Measurements from ENCODE around the gene ASGR1.
"Not testable (repeated sequence)": the region's sequence is repeated elsewhere in the genome, so short reads cannot be mapped to it uniquely, and the experiment has no call there.

The ASGR1 gene

DNA sequence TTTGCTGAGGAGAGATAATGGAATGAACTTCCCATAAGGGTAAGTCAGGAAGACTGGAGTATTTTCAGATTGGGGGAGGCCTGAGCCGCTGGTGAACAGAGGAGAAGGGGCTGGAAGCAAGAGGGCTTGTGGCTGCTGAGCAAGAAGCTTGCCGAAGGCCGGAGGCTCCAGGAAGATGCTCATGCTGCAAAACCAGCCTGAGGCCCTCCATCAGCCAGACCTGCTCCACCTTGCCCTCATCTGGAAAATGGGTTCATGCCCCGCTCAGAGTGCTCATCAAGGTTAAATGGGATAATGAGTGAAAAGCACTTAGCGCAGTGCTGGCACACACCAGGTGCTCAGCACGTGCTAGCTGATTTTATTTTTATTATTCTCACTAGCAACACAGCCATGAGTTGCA, 5.5 kb upstream of the ASGR1 start:
- DNase-seq: no peak

DNA sequence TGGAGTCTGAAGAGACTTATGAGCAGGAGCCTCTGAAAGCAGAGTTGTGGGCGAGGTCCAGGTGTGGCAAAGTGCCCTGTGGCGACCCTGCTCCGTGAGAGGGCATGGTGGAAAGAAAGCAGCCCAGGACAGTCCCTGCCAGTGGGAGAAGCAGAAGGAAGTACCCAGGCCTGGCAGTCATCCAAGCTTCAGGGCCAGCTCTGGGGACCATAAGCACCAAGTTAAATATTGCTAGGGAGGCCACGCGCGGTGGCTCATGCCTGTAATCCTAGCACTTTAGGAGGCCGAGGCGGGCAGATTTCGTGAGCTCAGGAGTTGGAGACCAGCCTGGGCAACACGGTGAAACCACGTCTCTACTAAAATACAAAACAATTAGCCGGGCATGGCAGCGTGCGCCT, 4.9 kb upstream of the ASGR1 start:
- DNase-seq: peak; percentile 66 to 83

- DNase-seq: peak in 1 of 2 experiments; percentile 16
These were observed 4.4 kb upstream of the ASGR1 start for GRCh38 chr17:7183433-7184090.

DNA sequence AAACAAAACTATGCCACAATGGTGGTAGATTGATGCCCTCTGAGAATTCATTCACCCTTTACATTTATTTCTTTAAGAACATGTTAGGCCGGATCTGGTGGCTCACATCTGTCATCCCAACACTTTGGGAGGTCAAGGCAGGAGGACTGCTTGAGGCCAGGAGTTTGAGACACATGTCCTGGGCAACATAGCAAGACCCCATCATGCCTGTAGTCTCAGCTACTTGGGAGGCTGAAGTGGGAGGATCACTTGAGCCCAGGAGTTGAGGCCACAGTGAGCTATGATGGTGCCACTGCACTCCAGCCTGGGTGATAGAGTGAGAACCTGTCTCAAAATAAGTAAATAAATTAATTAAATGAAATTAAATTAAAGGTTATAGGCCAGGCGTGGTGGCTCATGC, 2.9 kb upstream of the ASGR1 start:
- DNase-seq: not testable (repeated sequence)

DNA sequence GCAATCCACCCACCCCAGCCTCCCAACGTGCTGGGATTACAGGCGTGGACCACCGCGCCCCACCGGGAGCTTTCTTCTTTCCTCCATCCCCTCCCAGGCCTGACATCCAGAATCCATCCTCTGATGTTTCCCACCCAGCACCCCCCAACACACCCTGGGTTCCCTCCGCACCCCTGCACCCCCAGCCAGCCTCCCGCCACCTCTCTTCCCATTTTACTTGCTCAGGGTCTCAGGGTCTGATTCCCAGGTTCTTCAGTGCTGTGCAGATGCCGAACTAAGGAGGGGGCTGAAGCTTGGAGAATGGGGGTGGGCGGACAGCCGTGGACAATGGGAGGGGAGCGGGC, 225 bp downstream of the ASGR1 start:
- no peak for DNase-seq

- peak; percentile 38 to 65 for DNase-seq
These were observed 1.2 kb downstream of the ASGR1 start for GRCh38 chr17:7177954-7178477.

DNA sequence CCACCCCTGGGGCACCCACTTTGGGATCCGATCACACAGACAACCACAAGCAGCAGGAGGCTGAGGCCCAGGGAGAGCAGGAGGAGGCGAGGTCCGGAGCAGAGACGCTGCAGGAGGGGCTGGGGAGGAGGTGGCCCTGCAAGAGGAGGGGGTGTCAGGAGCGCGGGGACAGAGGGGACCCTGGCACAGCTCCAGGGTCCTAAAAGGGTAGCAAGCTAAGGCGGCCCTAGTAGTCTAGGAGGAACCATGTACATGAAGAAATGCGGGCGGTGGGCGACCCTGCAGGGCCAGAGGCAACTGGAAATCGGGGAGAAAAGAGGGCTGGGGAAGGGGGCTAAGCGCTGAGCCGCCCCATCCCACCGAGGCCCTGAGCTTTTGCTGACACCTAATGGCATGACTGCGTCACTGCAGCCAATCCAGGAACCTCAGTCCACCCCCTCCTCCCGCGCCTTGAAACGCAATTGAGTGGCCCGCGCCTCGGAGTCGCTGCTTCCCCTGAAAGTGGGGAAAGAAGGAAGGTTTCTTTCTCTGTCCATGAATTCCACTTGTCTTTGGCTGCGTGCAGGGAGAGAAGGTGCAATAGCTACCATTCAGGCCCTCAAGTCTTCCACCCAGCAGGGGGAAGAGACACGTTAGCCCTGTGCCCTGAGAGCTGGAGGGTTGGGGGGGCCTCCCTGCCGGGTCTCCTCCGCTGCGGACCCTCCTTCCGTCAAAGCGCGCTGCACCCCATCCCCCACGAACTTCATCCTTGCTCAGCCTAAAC, 1.8 kb downstream of the ASGR1 start:
- peak; percentile 74 to 81 for DNase-seq

DNA sequence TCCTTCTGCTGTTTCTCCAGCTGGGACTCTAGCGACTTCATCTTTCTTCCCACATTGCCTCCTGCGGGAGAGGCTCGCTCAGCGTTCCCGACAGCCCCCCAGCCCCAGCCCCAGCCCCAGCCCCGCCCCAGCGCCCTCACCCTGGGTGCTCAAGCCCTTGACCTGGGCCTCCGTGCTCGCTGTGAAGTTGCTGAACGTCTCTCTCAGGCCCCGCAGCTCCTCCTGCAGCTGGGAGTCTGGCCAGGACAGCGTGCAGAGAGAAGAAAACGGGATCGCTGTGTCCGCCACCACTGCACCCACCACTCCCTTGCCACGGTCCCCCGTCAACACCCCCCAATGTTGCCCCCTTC, 2.4 kb downstream of the ASGR1 start:
- DNase-seq: peak in 1 of 2 experiments; percentile 10

DNA sequence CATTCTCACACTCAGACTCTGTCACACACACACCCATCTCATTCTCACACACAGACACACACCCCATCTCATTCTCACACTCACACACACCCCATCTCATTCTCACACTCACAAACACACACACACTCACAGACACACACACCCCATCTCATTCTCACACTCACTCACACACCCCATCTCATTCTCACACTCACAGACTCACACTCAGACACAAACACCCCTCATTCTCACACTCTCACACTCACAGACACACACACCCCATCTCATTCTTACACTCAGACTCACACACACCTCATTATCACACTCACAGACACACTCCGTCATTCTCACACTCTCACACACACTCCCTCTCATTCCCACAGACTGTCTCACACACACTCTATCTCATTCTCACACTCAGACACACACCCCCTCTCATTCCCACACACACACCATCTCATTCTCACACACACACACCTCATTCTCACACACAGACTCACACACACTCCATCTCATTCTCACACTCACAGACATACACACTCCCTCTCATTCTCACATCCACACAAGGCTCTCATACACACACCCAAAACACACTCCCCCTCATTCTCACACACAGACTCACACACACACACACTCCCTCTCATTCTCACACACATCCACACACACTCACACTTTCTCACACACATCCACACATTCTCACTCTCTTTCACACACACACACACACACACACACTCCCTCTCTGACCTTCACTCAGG, 2.9 kb downstream of the ASGR1 start:
- DNase-seq: no peak

GRCh38 chr17:7175330-7175733, 3.8 kb downstream of the ASGR1 start:
- no peak for DNase-seq

DNA sequence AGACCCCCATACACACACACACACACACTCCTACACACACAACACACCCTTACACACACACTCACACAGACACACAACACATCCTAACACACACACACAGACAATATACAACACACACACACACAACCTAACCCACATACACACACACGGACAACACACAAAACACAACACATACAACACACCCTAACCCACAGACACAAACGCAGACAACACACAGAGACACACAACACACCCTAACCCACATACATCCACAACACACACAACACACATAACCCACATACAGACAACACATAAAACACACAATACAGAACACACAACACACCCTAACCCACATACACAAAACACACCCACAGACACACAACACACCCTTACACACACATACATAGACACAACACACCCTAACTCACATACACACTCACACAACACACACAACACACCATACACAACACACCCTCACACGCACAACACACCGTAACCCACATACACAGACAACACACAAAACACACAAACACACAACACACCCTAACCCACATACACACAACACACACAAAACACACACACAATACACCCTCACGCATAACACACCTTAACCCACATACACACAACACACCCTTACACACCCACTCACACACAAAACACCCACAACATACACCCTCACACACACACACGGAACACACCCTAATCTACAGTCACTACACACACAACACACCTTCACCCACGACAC, 4.4 kb downstream of the ASGR1 start:
- no peak for DNase-seq

GRCh38 chr17:7173687-7174602, 5.2 kb downstream of the ASGR1 start:
- DNase-seq: peak in 1 of 2 experiments; percentile 46

- DNase-seq: not testable (repeated sequence)
These were observed 6.5 kb downstream of the ASGR1 start for GRCh38 chr17:7172522-7173191.

- not testable (repeated sequence) for DNase-seq
These were observed 9.6 kb downstream of the ASGR1 start for GRCh38 chr17:7169565-7169908.

- DNase-seq: not testable (repeated sequence)
These were observed 10.2 kb downstream of the ASGR1 start for GRCh38 chr17:7168841-7169564.

- no peak for DNase-seq
These were observed 11.3 kb downstream of the ASGR1 start for GRCh38 chr17:7167832-7168231.

DNA sequence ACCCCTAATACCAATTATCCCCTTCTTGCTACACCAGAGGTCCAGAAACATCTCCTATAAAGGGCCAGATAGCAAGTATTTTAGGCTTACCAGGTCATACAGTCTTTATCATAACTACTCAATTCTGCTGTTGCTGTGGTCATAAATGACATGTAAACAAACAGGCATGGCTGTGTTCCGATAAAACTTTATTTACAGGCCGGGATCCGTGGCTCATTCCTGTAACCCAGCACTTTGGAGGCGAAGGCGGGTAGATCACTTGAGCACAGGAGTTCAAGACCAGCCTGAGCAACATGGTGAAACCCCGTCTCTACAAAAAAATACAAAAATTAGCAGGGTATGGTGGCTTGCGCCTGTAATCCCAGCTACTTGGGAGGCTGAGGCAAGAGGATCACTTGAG, 12.3 kb downstream of the ASGR1 start:
- DNase-seq: no peak

- not testable (repeated sequence) for DNase-seq
These were observed 19.6 kb downstream of the ASGR1 start for GRCh38 chr17:7159571-7159970.

DNA sequence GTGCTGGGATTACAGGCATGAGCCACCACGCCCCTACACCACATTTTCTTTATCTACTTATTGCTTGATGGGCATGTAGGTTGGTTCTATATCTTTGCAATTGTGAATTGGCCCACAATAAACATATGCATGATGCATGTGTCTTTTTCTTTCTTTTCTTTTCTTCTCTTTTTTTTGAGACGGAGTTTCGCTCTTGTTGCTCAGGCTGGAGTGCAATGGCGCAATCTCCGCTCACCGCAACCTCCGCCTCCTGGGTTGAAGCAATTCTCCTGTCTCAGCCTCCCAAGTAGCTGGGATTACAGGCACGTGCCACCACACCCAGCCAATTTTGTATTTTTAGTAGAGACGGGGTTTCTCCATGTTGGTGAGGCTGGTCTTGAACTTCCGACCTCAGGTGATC, 20.7 kb downstream of the ASGR1 start:
- not testable (repeated sequence) for DNase-seq

GRCh38 chr17:7156342-7156940, 22.7 kb downstream of the ASGR1 start:
- DNase-seq: no peak
